RKO (cell line): ENCODE measurements around the gene INSC.

Source experiments
- DNase-seq: peaks from one replicate; pipeline ENCODE4 v3.0.0-alpha.2; 2016; ENCODE audit warnings: low spot score

Gene INSC

GRCh38 chr11:15189189-15189588, 74.5 kb downstream of the INSC start:
- no peak for DNase-seq

- DNase-seq: no peak
Observed at GRCh38 chr11:15189641-15190365, 75.1 kb downstream of the INSC start.

GRCh38 chr11:15190611-15191010, 75.9 kb downstream of the INSC start:
- no peak for DNase-seq

GRCh38 chr11:15192005-15192556, 77.4 kb downstream of the INSC start:
- DNase-seq: no peak

- no peak for DNase-seq
Observed at GRCh38 chr11:15194671-15195415, 80.1 kb downstream of the INSC start.

GRCh38 chr11:15195454-15196200, 80.9 kb downstream of the INSC start:
- no peak for DNase-seq

- no peak for DNase-seq
Observed at GRCh38 chr11:15196704-15197103, 82.0 kb downstream of the INSC start.

- DNase-seq: no peak
Observed at GRCh38 chr11:15197696-15198095, 83.0 kb downstream of the INSC start.

GRCh38 chr11:15198284-15198683, 83.6 kb downstream of the INSC start:
- DNase-seq: no peak

- DNase-seq: peak; percentile 10
Observed at GRCh38 chr11:15199693-15200092, 85.0 kb downstream of the INSC start.

GRCh38 chr11:15200696-15201095, 86.0 kb downstream of the INSC start:
- DNase-seq: no peak

GRCh38 chr11:15201586-15201985, 86.9 kb downstream of the INSC start:
- DNase-seq: no peak

GRCh38 chr11:15202626-15203025, 87.9 kb downstream of the INSC start:
- DNase-seq: no peak

GRCh38 chr11:15204711-15205110, 90.0 kb downstream of the INSC start:
- no peak for DNase-seq

- DNase-seq: no peak
Observed at GRCh38 chr11:15206791-15207190, 92.1 kb downstream of the INSC start.

GRCh38 chr11:15208378-15209222, 93.9 kb downstream of the INSC start:
- DNase-seq: peak; percentile 35

- DNase-seq: no peak
Observed at GRCh38 chr11:15212876-15213275, 98.2 kb downstream of the INSC start.

- no peak for DNase-seq
Observed at GRCh38 chr11:15213471-15214231, 98.9 kb downstream of the INSC start.

- DNase-seq: no peak
Observed at GRCh38 chr11:15215005-15215404, 100.3 kb downstream of the INSC start.

GRCh38 chr11:15216678-15217077, 102.0 kb downstream of the INSC start:
- DNase-seq: peak; percentile 8

- DNase-seq: no peak
Observed at GRCh38 chr11:15217416-15217815, 102.7 kb downstream of the INSC start.
